A549 (cell line): ENCODE results near the gene ZNF536. TPM values are rescaled to one million over a fixed set of nuclear protein-coding genes. Genes with fewer than 3 reads are reported as not detected.

Source experiments
- ATAC-seq, 2 experiments: fragments of 200-7000 bp in 1 of 2; fragments of >200 bp in 1 of 2; cut with Nextera tagmentation in 1 of 2; cut with Tn5 transposase in 1 of 2; 3 replicates each; pipeline versions ENCODE4 v1.8.0 to v1.9.1; 2018 to 2020; ENCODE audit warnings: mild to moderate bottlenecking in 1 of 2, moderate library complexity in 1 of 2
- CTCF ChIA-PET: fragments of 300-600 bp; sonication (Branson Sonifier 250); formaldehyde crosslinking; extraction: SDS; loops from one replicate; lab custom pipeline; 2021; ENCODE audit warnings: antibody characterized with exemption, inconsistent platforms; lab: Yijun Ruan, JAX
- POLR2A ChIA-PET: fragments of 350-600 bp; formaldehyde crosslinking; extraction: SDS; loops from one replicate; lab custom pipeline; 2021; ENCODE audit warnings: antibody characterized with exemption, inconsistent platforms; lab: Yijun Ruan, JAX
- DNase-seq, 2 experiments: peaks; one replicate each; pipeline versions ENCODE4 v3.0.0 to v3.0.0-alpha.2; 2011 to 2016; ENCODE audit warnings: low read depth in 1 of 2, low spot score in 1 of 2
- FAIRE-seq: peaks from 2 replicates; lab custom pipeline; 2011; peaks lifted over from hg19 to GRCh38; lab: Jason Lieb, UNC
- H3K27ac ChIP-seq, 2 experiments: fragments of >200 bp; sonication (Bioruptor Twin); formaldehyde crosslinking; 3 replicates each; pipeline ENCODE4 v1.5.1; 2016 to 2017
- H3K4me1 ChIP-seq: fragments of >200 bp; sonication (Bioruptor Twin); formaldehyde crosslinking; 3 replicates; pipeline ENCODE4 v1.6.1; 2016
- H3K4me2 ChIP-seq: fragments of >200 bp; sonication (Bioruptor Twin); formaldehyde crosslinking; 3 replicates; pipeline ENCODE4 v1.6.1; 2016
- H3K4me3 ChIP-seq: fragments of >200 bp; sonication (Bioruptor Twin); formaldehyde crosslinking; 3 replicates; pipeline ENCODE4 v1.5.1; 2016
- H3K9me3 ChIP-seq: fragments of >200 bp; sonication (Bioruptor Twin); formaldehyde crosslinking; 3 replicates; pipeline ENCODE4 v1.6.1; 2016
- BHLHE40 ChIP-seq: IDR thresholded peaks from 2 replicates; pipeline ENCODE4 v1.6.1; 2012; ENCODE audit warnings: low read depth, low read length, inconsistent platforms
- CBX2 ChIP-seq: fragments of 200-600 bp; sonication (generic); IDR thresholded peaks from 2 replicates; pipeline ENCODE4 v1.6.1; 2016; ENCODE audit warnings: low read depth, mild to moderate bottlenecking, borderline replicate concordance
- CBX8 ChIP-seq: fragments of 200-600 bp; sonication (generic); IDR thresholded peaks from 2 replicates; pipeline ENCODE4 v1.6.1; 2016
- CEBPB ChIP-seq, 2 experiments: fragments of >200 bp in 1 of 2; sonication (Bioruptor Twin) in 1 of 2; formaldehyde crosslinking in 1 of 2; IDR thresholded peaks; 2 replicates each; pipeline ENCODE4 v1.6.1; 2012 to 2016
- CHD2 ChIP-seq: fragments of 150-350 bp; IDR thresholded peaks from 2 replicates; pipeline ENCODE4 v1.6.1; 2014; ENCODE audit warnings: low read length; ENCODE audit not compliant: partially characterized antibody
- CHD4 ChIP-seq: fragments of 200-600 bp; sonication (generic); IDR thresholded peaks from 2 replicates; pipeline ENCODE4 v1.6.1; 2016; ENCODE audit warnings: antibody characterized with exemption, mild to moderate bottlenecking, borderline replicate concordance
- EHF ChIP-seq: fragments of 250-450 bp; sonication (Bioruptor Pico); IDR thresholded peaks from 2 replicates; pipeline ENCODE4 v1.5.0; 2020; ENCODE audit warnings: mild to moderate bottlenecking
- EHMT2 ChIP-seq: fragments of 200-600 bp; sonication (generic); IDR thresholded peaks from 2 replicates; pipeline ENCODE4 v1.6.1; 2016; ENCODE audit warnings: antibody characterized with exemption, low read depth, mild to moderate bottlenecking, moderate library complexity
- EP300 ChIP-seq, 2 experiments: fragments of >200 bp; sonication (Bioruptor Twin); formaldehyde crosslinking; IDR thresholded peaks; 2 replicates in 1 of 2; 3 replicates in 1 of 2; pipeline ENCODE4 v1.6.1; 2016 to 2017
- ESRRA ChIP-seq: fragments of 150-350 bp; IDR thresholded peaks from 2 replicates; pipeline ENCODE4 v1.6.1; 2014; ENCODE audit warnings: mild to moderate bottlenecking, low read length, borderline replicate concordance
- FOSB ChIP-seq: fragments of 250-450 bp; sonication (Bioruptor Pico); IDR thresholded peaks from 2 replicates; pipeline ENCODE4 v1.5.0; 2020; ENCODE audit warnings: mild to moderate bottlenecking, moderate library complexity
- FOSL2 ChIP-seq, 2 experiments: fragments of 450-650 bp in 1 of 2; fragments of >200 bp in 1 of 2; sonication (Bioruptor Twin) in 1 of 2; formaldehyde crosslinking; IDR thresholded peaks; 2 replicates each; pipeline versions ENCODE4 v1.5.0 to v1.6.1; 2016 to 2020; ENCODE audit warnings: mild to moderate bottlenecking in 1 of 2, moderate library complexity in 1 of 2
- FOXS1 ChIP-seq: fragments of 250-450 bp; sonication (Bioruptor Pico); IDR thresholded peaks from 2 replicates; pipeline ENCODE4 v1.5.0; 2020; ENCODE audit warnings: mild to moderate bottlenecking, moderate library complexity
- HDAC2 ChIP-seq: fragments of 200-600 bp; sonication (generic); IDR thresholded peaks from 2 replicates; pipeline ENCODE4 v1.6.1; 2016
- HEYL ChIP-seq: fragments of 250-450 bp; sonication (Bioruptor Pico); IDR thresholded peaks from 2 replicates; pipeline ENCODE4 v1.8.0; 2021; ENCODE audit warnings: mild to moderate bottlenecking, moderate library complexity
- HOXB5 ChIP-seq: fragments of 250-450 bp; sonication (Bioruptor Pico); IDR thresholded peaks from 2 replicates; pipeline ENCODE4 v1.5.0; 2020; ENCODE audit warnings: mild to moderate bottlenecking, moderate library complexity
- JUN ChIP-seq, 2 experiments: fragments of >200 bp; sonication (Bioruptor Twin); formaldehyde crosslinking; IDR thresholded peaks; 2 replicates in 1 of 2; 3 replicates in 1 of 2; pipeline ENCODE4 v1.6.1; 2016 to 2017
- JUNB ChIP-seq: fragments of >200 bp; sonication (Bioruptor Twin); formaldehyde crosslinking; IDR thresholded peaks from 2 replicates; pipeline ENCODE4 v1.6.1; 2016
- MAFK ChIP-seq: fragments of 450-650 bp; IDR thresholded peaks from 2 replicates; pipeline ENCODE4 v1.6.1; 2014; ENCODE audit not compliant: partially characterized antibody
- MYC ChIP-seq: IDR thresholded peaks from 2 replicates; pipeline ENCODE4 v1.6.1; 2012; ENCODE audit warnings: mild to moderate bottlenecking, inconsistent platforms, low read length, improper control_type of control experiment, borderline replicate concordance
- NPAS2 ChIP-seq: fragments of 250-450 bp; sonication (Bioruptor Pico); IDR thresholded peaks from 2 replicates; pipeline ENCODE4 v1.8.0; 2022; ENCODE audit warnings: mild to moderate bottlenecking, moderate library complexity, borderline replicate concordance
- NR3C1 ChIP-seq: fragments of >200 bp; sonication (Bioruptor Twin); formaldehyde crosslinking; IDR thresholded peaks from 3 replicates; pipeline ENCODE4 v1.6.1; 2017
- POLR2AphosphoS2 ChIP-seq: conservative IDR thresholded peaks from 2 replicates; pipeline ENCODE4 v1.6.1; 2012; ENCODE audit warnings: low read length, improper control_type of control experiment, inconsistent platforms
- RAD21 ChIP-seq, 2 experiments: fragments of >200 bp in 1 of 2; sonication (Bioruptor Twin) in 1 of 2; formaldehyde crosslinking in 1 of 2; IDR thresholded peaks in 1 of 2; conservative IDR thresholded peaks in 1 of 2; 2 replicates in 1 of 2; 3 replicates in 1 of 2; pipeline ENCODE4 v1.6.1; 2012 to 2018; ENCODE audit warnings: inconsistent platforms in 1 of 2
- RCOR1 ChIP-seq: fragments of 150-350 bp; IDR thresholded peaks from 2 replicates; pipeline ENCODE4 v1.6.1; 2014; ENCODE audit warnings: antibody characterized with exemption, low read length, low read depth
- RFX5 ChIP-seq: fragments of 450-650 bp; IDR thresholded peaks from 2 replicates; pipeline ENCODE4 v1.7.1; 2014; ENCODE audit warnings: antibody characterized with exemption, mild to moderate bottlenecking, moderate library complexity
- SMC3 ChIP-seq: fragments of >200 bp; sonication (Bioruptor Twin); formaldehyde crosslinking; IDR thresholded peaks from 3 replicates; pipeline ENCODE4 v1.6.1; 2018; ENCODE audit warnings: inconsistent platforms
- ZC3H11A ChIP-seq: fragments of 450-650 bp; IDR thresholded peaks from 2 replicates; pipeline ENCODE4 v1.6.1; 2014; ENCODE audit warnings: antibody characterized with exemption, mild to moderate bottlenecking
- ZFP36 ChIP-seq: fragments of 450-650 bp; IDR thresholded peaks from 2 replicates; pipeline ENCODE4 v1.6.1; 2014; ENCODE audit warnings: borderline replicate concordance; ENCODE audit not compliant: partially characterized antibody
- ZNF302 ChIP-seq: fragments of 250-450 bp; sonication (Bioruptor Pico); IDR thresholded peaks from 2 replicates; pipeline ENCODE4 v1.9.0; 2021; ENCODE audit warnings: inconsistent platforms, mild to moderate bottlenecking, moderate library complexity
- WGBS: methylation state at CpG from one replicate; pipeline ENCODE4 v1.1.6; 2017; ENCODE audit errors: missing lambda C conversion rate; 5-methylcytosine and 5-hydroxymethylcytosine counted together
- polyA plus RNA-seq, 4 experiments: library from polyadenylated mRNA; depleted of rRNA in 3 of 4; stranded (reverse); fragments of >200 nt; fragmentation: RNase III in 1 of 4; extraction: RNeasy Plus Mini Kit Qiagen cat#74134 plus additional on column Dnase treatment in 1 of 4; gene quantifications; 2 replicates in 3 of 4; 3 replicates in 1 of 4; pipeline ENCODE4 v1.2.3, GENCODE V29; 2011 to 2017
- TF ChIP-seq, protein P1 (sequence below): fragments of 200-600 bp; sonication (generic); IDR thresholded peaks from 2 replicates; pipeline ENCODE4 v1.6.1; 2016; ENCODE audit warnings: antibody characterized with exemption, mild to moderate bottlenecking, moderate library complexity
- TF ChIP-seq, protein P2 (sequence below): fragments of 150-350 bp; IDR thresholded peaks from 2 replicates; pipeline ENCODE4 v1.6.1; 2014; ENCODE audit warnings: low read depth, mild to moderate bottlenecking, low read length
- TF ChIP-seq, protein P3 (sequence below): fragments of >200 bp; sonication (Bioruptor Twin); formaldehyde crosslinking; IDR thresholded peaks from 2 replicates; pipeline ENCODE4 v1.6.1; 2016
- TF ChIP-seq, protein P4 (sequence below): fragments of 250-450 bp; sonication (Bioruptor Pico); IDR thresholded peaks from 2 replicates; pipeline ENCODE4 v1.5.0; 2021; ENCODE audit warnings: mild to moderate bottlenecking, moderate library complexity, borderline replicate concordance

Gene ZNF536
- polyA plus RNA-seq, 2 of the 4 experiments (the other 2 are of a cell fraction), result not detected

DNA sequence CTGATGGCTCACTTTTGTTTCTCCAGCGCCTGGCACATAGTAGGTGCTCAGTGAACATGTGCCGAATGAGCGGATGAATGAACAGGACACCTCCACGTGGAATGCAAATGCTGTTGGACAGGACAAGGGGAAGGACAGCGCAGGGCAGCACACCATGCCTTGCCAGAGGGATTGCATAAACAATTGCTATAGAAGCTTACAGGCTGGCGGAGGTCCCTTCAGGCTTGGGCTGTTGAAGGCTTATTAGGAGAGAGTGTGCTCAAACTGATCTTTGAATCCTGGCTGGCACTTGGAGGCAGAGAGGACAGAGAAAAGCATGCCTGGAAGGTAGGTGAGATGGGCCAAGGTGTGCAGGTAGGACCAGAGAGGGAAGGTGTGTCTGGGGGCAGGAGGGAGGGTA, 35.9 kb upstream of the ZNF536 start:
- DNase-seq, result no peak
- no peak for FAIRE-seq
- ChIA-PET CTCF (interaction anchor here (1.4 kb wide), 1 partner anchor 53 kb away, joined by 3 read pairs; no protein-coding TSS in a partner anchor), POLR2A (no interaction called here)
- ATAC-seq, result no peak
- TF ChIP-seq RAD21 (conservative IDR thresholded peaks at IDR 0.05 in 1 of 2, IDR thresholded peaks at IDR 0.05 in 1 of 2) (no peak), ZNF302 (CRISPR knock-in tag) (no peak), MAFK (no peak), HDAC2 (no peak), FOSL2 (IDR thresholded peaks at IDR 0.05) (no peak), FOSL2 (CRISPR knock-in tag; IDR thresholded peaks at IDR 0.05) (no peak), ZFP36 (no peak), ZC3H11A (no peak), SMC3 (no peak), HEYL (CRISPR knock-in tag) (no peak), RFX5 (no peak), FOSB (CRISPR knock-in tag) (no peak), RCOR1 (no peak), CEBPB (IDR thresholded peaks at IDR 0.05) (no peak), CHD4 (no peak), BHLHE40 (no peak), CHD2 (no peak), NR3C1 (no peak), CBX8 (no peak)
- TF ChIP-seq, protein P1, sequence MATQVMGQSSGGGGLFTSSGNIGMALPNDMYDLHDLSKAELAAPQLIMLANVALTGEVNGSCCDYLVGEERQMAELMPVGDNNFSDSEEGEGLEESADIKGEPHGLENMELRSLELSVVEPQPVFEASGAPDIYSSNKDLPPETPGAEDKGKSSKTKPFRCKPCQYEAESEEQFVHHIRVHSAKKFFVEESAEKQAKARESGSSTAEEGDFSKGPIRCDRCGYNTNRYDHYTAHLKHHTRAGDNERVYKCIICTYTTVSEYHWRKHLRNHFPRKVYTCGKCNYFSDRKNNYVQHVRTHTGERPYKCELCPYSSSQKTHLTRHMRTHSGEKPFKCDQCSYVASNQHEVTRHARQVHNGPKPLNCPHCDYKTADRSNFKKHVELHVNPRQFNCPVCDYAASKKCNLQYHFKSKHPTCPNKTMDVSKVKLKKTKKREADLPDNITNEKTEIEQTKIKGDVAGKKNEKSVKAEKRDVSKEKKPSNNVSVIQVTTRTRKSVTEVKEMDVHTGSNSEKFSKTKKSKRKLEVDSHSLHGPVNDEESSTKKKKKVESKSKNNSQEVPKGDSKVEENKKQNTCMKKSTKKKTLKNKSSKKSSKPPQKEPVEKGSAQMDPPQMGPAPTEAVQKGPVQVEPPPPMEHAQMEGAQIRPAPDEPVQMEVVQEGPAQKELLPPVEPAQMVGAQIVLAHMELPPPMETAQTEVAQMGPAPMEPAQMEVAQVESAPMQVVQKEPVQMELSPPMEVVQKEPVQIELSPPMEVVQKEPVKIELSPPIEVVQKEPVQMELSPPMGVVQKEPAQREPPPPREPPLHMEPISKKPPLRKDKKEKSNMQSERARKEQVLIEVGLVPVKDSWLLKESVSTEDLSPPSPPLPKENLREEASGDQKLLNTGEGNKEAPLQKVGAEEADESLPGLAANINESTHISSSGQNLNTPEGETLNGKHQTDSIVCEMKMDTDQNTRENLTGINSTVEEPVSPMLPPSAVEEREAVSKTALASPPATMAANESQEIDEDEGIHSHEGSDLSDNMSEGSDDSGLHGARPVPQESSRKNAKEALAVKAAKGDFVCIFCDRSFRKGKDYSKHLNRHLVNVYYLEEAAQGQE, result no peak
- TF ChIP-seq, protein P2, sequence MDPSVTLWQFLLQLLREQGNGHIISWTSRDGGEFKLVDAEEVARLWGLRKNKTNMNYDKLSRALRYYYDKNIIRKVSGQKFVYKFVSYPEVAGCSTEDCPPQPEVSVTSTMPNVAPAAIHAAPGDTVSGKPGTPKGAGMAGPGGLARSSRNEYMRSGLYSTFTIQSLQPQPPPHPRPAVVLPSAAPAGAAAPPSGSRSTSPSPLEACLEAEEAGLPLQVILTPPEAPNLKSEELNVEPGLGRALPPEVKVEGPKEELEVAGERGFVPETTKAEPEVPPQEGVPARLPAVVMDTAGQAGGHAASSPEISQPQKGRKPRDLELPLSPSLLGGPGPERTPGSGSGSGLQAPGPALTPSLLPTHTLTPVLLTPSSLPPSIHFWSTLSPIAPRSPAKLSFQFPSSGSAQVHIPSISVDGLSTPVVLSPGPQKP, result no peak
- no peak overlapping the region for H3K4me2 ChIP-seq
- WGBS, result 32% methylated on average over 6 of the region's 6 CpGs
- no peak overlapping the region for H3K4me3 ChIP-seq
- H3K4me1 ChIP-seq, result no peaks in the 10 kb centered on the region
- no peak overlapping the region for H3K27ac ChIP-seq
- no peaks in the 10 kb centered on the region; the same call in 2 of the 3 replicates for H3K9me3 ChIP-seq

DNA sequence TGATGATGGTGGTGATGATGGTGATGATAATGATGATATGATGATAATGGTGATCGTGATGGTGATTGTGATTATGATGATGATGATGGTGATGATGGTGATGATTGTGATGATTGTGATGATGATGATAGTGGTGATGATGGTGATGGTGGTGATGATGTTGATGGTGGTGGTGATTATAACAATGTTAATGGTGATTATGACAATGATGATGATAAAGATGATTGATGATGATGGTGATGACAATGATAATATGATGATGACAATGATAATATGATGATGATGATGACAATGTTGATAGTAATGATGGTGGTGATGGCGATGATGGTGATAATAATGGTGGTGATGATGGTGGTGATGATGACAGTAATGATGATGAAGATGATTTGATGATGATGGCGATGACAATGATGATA, 34.1 kb upstream of the ZNF536 start:
- CTCF ChIA-PET, result no interaction called here

More for the DNA sequence above, 34.1 kb upstream of the ZNF536 start:
- WGBS, result 7% methylated on average over 3 of the region's 3 CpGs
- no peak overlapping the region for H3K27ac ChIP-seq
- H3K4me3 ChIP-seq, result no peak overlapping the region
- no peak for ATAC-seq
- H3K4me1 ChIP-seq, result no peaks in the 10 kb centered on the region
- TF ChIP-seq FOXS1 (no peak), CBX8 (no peak), HOXB5 (CRISPR knock-in tag) (no peak), RAD21 (conservative IDR thresholded peaks at IDR 0.05 in 1 of 2, IDR thresholded peaks at IDR 0.05 in 1 of 2) (no peak), EHMT2 (no peak), POLR2AphosphoS2 (no peak), CHD4 (no peak), CBX2 (no peak), SMC3 (no peak), EP300 (IDR thresholded peaks at IDR 0.05) (no peak), EHF (CRISPR knock-in tag) (no peak), NPAS2 (CRISPR knock-in tag) (no peak), MYC (no peak), JUNB (no peak), JUN (IDR thresholded peaks at IDR 0.05) (no peak), HDAC2 (no peak), ESRRA (no peak)
- TF ChIP-seq, protein P3, sequence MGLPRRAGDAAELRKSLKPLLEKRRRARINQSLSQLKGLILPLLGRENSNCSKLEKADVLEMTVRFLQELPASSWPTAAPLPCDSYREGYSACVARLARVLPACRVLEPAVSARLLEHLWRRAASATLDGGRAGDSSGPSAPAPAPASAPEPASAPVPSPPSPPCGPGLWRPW, result no peak
- TF ChIP-seq, protein P4, sequence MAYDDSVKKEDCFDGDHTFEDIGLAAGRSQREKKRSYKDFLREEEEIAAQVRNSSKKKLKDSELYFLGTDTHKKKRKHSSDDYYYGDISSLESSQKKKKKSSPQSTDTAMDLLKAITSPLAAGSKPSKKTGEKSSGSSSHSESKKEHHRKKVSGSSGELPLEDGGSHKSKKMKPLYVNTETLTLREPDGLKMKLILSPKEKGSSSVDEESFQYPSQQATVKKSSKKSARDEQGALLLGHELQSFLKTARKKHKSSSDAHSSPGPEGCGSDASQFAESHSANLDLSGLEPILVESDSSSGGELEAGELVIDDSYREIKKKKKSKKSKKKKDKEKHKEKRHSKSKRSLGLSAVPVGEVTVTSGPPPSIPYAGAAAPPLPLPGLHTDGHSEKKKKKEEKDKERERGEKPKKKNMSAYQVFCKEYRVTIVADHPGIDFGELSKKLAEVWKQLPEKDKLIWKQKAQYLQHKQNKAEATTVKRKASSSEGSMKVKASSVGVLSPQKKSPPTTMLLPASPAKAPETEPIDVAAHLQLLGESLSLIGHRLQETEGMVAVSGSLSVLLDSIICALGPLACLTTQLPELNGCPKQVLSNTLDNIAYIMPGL (CRISPR knock-in tag), result no peak
- FAIRE-seq, result peak; percentile 70
- no peak for DNase-seq
- POLR2A ChIA-PET, result no interaction called here
- H3K4me2 ChIP-seq, result no peak overlapping the region
- no peaks in the 10 kb centered on the region; the same call in 2 of the 3 replicates for H3K9me3 ChIP-seq
